GM19455 (cell line): ENCODE results near the gene RNF103.
"Not testable (repeated sequence)": the region's sequence is repeated elsewhere in the genome, so short reads cannot be mapped to it uniquely, and the experiment has no call there.

ENCODE experiments used
- ATAC-seq: cut with Tn5 transposase; IDR thresholded peaks from one replicate; pipeline ENCODE4 v1.9.1; 2021; ENCODE audit not compliant: unreplicated experiment

RNF103 gene, protein sequence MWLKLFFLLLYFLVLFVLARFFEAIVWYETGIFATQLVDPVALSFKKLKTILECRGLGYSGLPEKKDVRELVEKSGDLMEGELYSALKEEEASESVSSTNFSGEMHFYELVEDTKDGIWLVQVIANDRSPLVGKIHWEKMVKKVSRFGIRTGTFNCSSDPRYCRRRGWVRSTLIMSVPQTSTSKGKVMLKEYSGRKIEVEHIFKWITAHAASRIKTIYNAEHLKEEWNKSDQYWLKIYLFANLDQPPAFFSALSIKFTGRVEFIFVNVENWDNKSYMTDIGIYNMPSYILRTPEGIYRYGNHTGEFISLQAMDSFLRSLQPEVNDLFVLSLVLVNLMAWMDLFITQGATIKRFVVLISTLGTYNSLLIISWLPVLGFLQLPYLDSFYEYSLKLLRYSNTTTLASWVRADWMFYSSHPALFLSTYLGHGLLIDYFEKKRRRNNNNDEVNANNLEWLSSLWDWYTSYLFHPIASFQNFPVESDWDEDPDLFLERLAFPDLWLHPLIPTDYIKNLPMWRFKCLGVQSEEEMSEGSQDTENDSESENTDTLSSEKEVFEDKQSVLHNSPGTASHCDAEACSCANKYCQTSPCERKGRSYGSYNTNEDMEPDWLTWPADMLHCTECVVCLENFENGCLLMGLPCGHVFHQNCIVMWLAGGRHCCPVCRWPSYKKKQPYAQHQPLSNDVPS

DNA sequence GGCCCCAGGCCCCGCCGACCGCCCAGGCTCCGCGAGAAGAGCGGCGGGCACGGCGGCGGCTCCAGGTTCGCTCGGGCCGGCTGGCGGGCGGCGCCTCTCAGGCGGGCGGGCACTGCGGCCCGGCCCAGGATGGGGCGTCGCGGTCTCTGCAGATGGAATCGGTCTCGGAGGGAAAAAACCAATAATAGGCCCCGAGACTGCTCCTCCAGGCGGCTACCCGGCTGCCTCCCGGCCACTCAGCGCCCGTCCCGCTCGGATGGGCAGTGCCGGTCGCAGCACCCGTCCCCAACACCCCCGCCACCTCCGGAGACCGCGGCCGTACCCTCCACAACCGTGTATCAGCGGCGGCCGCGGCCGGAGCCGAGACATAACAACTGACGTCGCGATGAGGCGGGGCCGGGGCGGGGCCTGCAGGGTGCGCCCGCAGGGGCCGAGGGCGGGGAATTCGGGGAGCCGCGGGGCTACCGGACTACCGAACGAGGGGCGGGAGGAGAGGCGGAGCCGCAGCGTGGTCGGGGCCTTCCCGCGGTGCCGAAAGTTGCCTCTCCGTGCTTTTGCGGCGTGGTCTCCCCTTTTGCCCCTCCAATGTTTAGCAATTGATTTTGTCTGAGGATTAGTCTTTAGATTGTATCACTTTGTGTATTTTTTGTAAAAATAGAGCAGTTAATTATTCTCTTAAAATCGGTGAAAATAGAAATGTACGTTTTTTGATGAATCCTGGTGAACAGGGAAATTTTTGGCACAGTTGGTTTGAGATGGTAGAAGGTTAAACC is at the start of gene RNF103:
Gene RNF103, minus strand, starts transcription at position 372 of the 773 bp plus-strand sequence. CDS start 979 bp downstream, outside the sequence.
- peak; percentile 70 for ATAC-seq

DNA sequence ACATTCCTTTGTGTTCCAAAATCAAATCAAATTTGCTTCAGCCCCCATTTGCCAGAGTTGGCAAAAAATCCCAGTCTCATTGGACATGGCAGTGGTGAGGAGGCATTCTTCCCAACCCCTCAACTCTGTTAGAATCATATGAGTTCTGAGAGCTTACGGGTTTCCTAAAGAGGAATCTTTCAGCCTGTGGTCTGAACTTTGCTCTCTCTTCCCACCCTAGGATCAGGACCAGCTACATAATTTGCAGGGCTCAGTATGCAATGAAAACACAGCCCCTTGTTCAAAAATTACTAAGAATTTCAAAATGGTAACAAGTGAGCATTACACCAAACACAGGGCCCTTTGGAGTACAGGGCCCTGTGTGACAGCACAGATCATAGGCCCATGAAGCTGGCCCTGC is 49.3 kb upstream of the RNF103 start:
- no peak for ATAC-seq

DNA sequence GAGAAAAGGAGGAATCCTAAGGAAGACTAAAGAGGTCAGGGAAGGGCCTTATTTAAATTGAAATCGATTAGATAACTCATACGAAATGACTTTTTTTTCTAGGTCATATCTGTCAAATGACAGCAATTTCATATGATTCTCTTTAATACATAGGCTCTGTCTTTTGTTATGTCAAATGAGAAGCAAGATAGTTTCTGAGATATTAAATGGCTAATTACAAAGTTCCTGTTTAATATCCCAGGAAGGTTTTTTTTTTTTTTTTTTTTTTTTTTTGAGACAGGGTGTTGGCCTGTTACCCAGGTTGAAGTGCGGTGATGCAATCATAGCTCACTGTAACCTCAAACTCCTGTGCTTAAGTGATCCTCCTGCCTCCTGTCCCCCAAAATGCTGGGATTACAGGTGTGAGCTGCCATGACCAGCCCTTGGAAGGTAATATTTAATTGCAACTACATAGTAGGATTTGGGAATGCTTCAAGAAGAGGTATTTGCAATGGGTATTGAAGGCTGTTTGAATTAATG is 48.4 kb upstream of the RNF103 start:
- ATAC-seq, result no peak

DNA sequence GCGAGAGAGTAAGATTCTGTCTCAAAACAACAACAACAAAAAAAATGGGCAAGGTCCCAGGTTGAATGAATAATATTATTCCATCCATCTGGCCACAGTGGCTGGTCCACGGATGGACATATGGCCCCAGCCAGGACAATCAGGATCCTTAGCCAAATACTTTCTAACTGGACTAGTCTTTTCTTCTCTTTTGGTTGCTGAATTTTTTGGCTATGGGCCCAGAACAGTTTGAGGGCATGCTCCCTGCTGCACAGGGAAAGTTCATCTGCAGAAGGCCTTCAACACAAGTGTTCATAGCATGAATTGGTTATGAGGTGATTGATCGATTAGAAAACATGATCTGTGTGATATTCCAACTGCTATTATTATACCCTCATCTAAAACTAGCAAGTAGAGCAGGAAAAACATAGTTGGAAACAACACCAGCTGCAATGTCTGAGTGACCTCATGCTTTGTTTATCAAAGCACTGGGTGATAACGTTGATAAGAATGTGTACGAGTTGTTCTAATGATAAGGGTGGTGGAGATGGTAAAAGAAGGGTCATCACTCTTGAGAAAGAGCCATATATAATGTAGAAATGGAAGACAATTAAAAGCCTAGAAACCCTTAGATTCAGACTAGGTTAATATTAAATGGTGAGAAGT is 47.8 kb upstream of the RNF103 start:
- no peak for ATAC-seq

DNA sequence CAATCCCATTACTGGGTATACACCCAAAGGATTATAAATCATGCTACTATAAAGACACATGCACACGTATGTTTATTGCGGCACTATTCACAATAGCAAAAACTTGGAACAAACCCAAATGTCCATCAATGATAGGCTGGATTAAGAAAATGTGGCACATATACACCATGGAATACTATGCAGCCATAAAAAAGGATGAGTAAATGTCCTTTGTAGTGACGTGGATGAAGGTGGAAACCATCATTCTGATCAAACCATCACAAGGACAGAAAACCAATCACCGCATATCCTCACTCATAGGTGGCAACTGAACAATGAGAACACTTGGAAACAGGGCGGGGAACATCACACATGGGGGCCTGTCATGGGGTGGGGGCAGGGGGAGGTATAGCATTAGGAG is 45.7 kb upstream of the RNF103 start:
- not testable (repeated sequence) for ATAC-seq

DNA sequence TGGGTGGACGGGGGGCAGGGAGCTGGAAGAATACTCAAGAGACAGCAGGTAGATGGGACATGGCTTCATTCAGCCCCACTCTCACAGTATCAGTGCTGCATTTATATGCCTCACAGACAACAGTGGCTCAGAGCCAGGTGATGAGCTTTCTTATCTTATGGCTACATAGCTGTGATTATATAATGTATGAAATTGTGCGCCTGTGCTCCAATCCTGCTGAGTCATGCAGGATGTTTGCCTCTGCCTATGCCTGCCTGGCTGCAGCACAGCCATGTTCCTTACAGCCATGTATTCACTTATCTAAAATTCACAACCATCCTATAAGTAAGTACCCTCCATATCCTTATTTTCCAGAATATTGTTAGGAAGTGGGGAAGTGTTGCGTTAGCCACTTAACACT is 37.7 kb upstream of the RNF103 start:
- no peak for ATAC-seq

DNA sequence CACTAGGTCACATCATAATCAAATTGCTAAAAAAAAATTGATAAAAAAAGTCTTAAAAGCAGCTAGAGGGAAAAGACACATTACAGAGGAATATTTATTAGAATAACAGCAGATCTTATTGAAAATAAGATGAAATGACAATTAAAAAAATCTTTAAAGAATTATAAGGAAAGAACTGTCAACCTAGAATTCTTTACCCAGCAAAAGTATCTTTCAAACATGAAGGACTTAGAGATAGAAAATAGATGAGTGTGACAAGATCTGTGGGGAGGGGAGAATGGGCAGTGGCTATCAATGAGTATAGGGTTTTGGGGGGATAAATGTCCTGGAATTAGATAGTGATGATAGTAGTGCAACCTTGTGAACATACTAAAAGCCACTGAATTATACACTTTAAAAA is 26.5 kb upstream of the RNF103 start:
- no peak for ATAC-seq

DNA sequence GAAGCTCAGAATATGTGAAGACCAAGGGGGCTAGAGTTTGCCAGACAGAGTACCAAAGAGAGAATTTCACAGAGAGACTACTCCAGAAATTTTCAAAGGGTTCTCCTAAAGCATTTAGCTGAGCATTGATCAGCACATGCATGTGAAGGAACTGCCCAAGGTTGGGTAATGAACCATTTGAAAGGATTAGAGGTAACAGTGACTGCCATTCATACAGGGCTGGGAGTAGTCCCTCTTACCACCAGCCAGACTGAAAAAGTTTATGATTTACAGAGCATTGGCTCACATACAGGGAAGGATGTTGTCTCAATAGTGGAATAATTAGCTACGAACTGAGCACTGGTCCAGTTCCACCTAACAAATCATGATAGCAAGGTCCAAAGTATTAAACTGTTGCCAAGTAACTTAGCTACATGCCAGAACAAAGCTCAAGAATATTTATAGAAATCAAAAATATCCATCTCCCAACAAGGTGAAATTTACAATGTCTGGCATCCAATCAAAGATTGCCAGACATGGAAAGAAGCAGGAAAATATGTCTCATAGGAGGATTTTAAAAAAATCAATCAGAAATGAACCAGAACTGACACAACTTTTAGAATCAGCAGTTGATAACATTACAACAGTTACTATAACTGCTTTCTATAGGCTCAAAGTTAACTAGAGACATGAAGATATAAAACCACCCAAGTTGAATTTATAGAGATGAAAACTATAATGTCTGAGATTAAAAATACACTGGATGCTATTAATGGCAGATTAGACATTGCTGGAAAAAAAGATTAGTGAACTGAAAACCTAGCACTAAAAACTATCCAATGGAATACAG is 25.7 kb upstream of the RNF103 start:
- no peak for ATAC-seq

DNA sequence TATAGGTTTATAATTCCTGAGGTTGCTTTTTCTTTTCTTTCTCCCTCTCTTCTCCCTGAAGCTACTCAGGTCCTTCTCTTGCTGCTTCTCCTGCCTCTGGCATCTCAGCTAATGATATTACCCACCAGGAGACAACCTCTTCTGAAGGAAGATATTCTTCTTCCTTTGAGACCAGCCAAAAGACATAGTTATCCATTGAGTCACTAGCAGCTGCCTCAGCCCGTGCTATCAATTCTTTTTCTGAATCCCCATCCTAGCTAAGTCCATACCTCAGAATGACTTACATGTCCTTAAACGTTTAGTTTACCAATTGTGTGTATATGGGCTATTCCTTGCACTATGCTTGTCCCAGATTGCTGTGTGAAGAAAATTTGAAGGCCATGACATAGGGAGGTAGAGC is 25.0 kb upstream of the RNF103 start:
- no peak for ATAC-seq

DNA sequence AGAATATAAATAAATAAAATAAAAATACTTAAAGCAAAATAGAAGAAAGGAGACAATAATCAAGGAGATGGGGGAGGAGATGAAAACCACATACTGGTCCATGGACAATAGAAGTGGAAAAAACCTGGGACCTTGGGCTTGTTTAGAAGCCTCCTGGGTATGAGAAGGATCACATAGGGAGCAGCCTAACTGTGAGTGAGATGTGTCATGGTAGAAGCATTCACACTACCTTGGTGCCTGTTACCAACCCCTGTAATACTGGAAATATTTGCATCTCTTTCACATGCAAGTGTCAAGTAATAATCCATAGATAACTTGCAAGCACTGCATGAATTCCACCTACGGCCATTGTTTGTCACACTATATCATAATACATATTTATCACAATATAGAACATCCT is 23.2 kb upstream of the RNF103 start:
- no peak for ATAC-seq

DNA sequence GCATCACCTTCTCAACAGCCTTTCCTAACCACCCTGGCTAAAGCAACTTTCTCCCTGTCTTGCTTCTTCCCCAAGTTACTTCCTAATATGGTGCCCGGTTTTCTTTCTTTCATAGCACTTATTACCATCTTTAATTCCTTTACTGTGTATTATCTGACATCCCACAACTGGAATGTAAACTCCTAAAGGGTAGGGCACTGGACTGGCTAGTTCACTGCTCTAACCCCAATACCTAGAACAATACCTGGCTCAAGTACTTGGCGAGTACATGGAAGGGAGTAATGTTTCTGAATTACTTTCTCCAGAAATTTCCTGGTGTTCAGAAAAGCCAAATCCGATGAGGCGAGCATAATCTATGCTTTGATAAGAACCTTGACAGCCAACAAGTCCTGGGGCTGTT is 22.7 kb upstream of the RNF103 start:
- no peak for ATAC-seq

DNA sequence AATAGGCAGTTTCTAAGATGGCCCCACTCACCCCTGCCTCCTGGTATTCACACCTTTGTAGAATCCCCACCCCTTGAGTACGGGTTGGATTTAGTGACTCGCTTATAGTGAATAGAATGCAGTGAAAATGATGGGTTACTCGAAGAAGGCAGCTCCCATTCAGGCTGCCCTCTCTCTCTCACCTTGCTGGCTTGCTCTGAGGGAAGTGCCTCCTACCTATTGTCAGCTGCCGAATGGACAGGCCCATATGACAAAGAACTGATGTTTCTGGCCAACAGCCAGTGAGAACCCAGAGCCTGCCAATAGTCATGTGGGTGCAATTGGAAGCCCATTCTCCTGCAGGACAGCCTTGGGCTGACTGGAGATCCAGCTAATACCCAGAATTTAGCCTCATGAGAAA is 22.1 kb upstream of the RNF103 start:
- no peak for ATAC-seq

DNA sequence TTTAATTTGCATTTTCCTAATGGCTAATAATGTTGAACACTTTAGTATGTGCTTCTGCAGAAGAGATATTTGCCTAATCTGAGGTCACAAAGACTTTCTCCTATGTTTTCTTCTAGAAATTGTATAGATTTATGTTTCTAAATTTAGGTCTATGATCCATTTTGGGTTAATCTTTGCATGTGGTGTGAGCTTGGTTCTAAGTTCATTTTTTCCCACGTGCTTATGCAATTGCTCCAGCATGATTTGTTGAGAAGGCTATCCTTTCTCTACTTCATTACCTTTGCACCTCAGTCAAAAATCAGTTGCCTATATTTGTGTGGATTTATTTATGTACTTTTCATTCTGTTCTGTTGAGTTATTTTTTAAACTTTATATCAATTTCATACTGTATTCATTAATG is 15.0 kb upstream of the RNF103 start:
- no peak for ATAC-seq

DNA sequence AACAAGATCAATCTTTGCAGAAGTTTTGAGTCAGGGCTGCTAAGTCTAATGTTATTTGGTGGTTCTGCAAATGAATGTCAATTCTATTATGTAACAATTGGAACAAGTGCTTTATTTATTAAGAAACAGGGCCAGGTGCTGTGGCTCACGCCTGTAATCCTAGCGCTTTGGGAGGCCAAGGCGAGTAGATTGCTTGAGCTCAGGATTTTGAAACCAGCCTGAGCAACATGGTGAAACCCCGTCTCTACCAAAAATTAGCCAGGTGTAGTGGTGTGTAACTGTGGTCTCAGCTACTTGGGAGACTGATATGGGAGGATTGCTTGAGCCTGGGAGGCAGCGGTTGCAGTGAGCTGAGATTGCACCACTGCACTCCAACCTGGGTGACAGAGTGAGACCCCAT is 13.2 kb upstream of the RNF103 start:
- ATAC-seq, result no peak

DNA sequence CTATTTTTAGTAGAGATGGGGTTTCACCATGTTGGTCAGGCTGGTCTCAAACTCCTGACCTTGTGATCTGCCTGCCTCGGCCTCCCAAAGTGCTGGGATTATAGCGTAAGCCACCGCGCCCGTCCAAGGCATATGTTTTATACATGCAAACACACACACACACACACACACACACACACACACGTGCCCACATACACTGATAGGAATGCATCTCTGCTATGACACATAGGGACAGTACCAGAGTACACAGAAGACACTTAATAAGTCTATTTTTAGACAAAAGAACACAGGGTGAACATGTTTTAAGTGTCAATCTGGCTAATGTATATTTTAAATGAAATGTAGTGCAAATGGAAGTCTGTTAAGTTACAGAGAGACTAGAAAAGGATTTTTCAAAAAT is 10.7 kb upstream of the RNF103 start:
- ATAC-seq, result no peak

DNA sequence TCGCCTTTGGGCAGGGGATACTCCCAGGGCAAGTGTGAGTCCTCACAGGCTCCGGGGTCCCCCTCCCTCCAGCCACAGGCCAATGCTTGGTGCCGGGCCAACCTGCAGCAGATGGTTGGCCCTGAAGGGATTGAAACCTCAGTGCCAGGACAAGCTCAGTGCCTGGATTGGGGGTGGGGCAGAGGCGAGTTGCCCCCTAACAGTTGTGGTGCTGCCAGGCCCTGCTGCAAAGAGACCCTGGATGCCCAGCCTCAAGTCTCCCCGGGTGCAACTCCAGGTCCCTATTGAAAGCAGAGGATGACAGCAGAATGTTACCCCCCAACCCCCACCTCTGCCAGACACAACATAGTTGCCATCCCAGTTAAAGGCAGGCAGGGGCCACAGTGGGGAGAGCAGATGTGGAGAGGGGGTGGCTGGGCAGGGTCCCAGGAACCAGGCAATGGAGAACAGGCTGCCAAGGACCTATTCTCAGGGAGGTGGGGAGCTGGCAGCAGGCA is 9.5 kb upstream of the RNF103 start:
- ATAC-seq, result no peak

DNA sequence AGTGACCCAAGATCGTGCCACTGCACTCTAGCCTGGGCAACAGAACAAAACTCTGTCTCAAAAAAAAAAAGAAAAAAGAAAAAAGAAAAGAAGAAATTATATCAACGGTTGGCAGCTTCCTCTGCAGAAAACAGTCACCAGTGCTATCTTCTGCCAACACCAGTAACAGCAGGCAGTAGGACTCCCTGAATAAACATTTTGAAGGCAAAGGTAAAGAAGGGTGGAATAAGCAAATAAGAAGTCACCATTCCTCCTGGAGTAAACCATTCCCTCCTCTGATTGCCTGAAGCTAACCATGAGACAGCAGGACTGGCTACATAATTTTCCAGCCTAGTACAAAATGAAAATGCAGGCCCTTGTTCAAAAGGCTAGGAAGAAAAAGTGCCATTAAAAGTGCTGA is 9.0 kb upstream of the RNF103 start:
- ATAC-seq, result no peak

DNA sequence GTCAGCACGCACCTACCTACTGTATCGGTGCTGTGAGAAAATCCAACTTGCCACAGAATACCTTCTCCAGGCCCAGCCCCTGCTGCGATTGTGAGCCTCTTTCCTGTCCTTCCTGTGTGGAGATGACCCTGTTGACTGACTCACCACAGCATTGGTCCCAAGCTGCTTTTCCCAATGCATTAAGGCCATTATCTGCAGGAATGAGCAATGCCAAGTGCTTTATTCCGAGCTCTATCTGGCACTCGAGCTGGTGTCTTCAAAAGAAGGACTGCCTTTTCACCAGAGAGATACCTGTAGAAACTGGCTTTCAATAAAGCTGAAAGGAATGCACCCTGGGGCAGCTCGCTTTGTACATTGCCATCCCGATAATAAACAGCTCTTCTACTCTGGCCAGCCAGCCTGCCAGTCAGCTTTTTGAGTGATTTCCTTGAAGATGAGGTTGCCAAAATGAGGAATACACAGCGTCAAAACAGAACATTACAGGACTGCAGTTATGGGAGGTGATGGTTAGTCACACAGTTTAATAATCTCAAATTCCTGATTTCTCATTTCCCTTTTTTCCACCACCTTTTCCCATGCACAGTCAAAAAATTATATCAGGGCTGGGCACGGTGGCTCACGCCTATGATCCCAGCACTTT is 8.3 kb upstream of the RNF103 start:
- no peak for ATAC-seq

DNA sequence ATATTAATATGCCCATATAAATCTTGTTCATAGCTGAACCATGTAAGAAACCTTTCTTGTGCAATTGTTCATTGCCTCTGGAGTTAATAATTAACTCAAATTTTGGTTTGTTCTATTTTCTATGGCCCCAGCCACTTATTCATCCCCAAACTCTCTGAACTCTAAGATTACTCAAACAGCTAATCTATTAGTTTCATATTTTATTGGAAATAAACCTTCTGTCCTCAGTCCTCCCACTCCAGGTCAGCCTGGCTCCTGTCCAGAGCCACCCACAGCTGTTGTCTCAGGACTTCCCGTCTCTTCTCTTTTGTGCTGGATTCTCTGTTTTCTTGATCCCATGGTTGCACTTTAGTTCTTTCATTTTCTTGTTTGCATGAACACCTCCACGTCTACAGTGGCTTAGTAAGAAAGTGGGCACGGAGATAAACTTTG is 4.4 kb upstream of the RNF103 start:
- no peak for ATAC-seq

DNA sequence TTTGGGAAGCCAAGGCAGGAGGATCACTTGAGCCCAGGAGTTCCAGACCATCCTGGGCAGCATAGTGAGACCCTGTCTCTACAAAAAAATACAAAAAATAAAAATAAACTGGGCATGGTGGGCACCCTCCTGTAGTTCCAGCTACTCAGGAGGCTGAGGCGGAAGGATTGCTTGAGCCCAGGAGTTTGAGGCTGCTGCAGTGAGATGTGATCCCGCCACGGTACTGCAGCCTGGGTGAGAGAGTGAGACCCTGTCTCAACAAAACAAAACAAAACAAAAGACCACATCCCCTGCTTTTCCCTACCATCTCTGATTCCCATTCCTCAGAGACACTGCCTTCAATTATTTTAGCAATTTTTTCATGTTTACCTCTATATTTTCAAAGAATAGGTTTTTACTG is 3.9 kb upstream of the RNF103 start:
- no peak for ATAC-seq
